Esophagus muscularis mucosa (tissue), 4 donors: ENCODE measurements around the gene ANKRD34B. TPM values are rescaled to one million over a fixed set of nuclear protein-coding genes. Genes with fewer than 3 reads are reported as not detected.

Experiments
- DNase-seq: peaks from one replicate; pipeline ENCODE4 v3.0.0-alpha.2; 2017; ENCODE audit errors: extremely low spot score
- H3K27ac ChIP-seq, 4 donors: fragments of 200-600 bp; sonication (generic); replicated peaks in 1 of 4; 1 replicate in 3 of 4; 2 replicates in 1 of 4; pipeline ENCODE4 v1.5.1; 2016 to 2019; ENCODE audit warnings: mild to moderate bottlenecking in 1 of 4
- H3K27me3 ChIP-seq, 4 donors: fragments of 200-600 bp; sonication (generic); one replicate each; pipeline versions ENCODE4 v1.5.1 to v1.6.0; 2016 to 2019
- H3K36me3 ChIP-seq, 4 donors: fragments of 200-600 bp; sonication (generic); one replicate each; pipeline ENCODE4 v1.5.1; 2016 to 2019
- H3K4me1 ChIP-seq, 4 donors: fragments of 200-600 bp; sonication (generic); one replicate each; pipeline ENCODE4 v1.5.1; 2016 to 2019
- H3K4me3 ChIP-seq, 4 donors: fragments of 200-600 bp; sonication (generic); 1 replicate in 2 of 4; 2 replicates in 2 of 4; pipeline ENCODE4 v1.5.1; 2016 to 2019; ENCODE audit warnings: mild to moderate bottlenecking in 4 of 4, moderate library complexity in 1 of 4
- H3K9me3 ChIP-seq, 4 donors: fragments of 200-600 bp; sonication (generic); 1 replicate in 3 of 4; 2 replicates in 1 of 4; pipeline ENCODE4 v1.5.1; 2016 to 2019
- EP300 ChIP-seq: sonication (generic); formaldehyde crosslinking; IDR thresholded peaks from one replicate; pipeline ENCODE4 v1.6.1; 2017; ENCODE audit warnings: antibody characterized with exemption
- POLR2A ChIP-seq: fragments of 450-650 bp; IDR thresholded peaks from one replicate; pipeline ENCODE4 v1.6.1; 2017; ENCODE audit warnings: antibody characterized with exemption, moderate library complexity, mild to moderate bottlenecking, low read depth
- POLR2AphosphoS5 ChIP-seq, 2 donors: sonication (generic); formaldehyde crosslinking; IDR thresholded peaks; one replicate each; pipeline ENCODE4 v1.6.1; 2017; ENCODE audit warnings: antibody characterized with exemption in 2 of 2
- WGBS: methylation state at CpG from one replicate; pipeline ENCODE4 v1.1.5; 2018; 5-methylcytosine and 5-hydroxymethylcytosine counted together
- intact Hi-C: fragments of 100-400 bp; cut with DNase I; formaldehyde crosslinking; loops from one replicate; pipeline ENCODE4 v1.15.1; 2023
- small RNA-seq, 3 donors: library from RNA; depleted of rRNA; stranded (forward); fragments of <200 nt; gene quantifications; one replicate each; pipeline ENCODE3, GENCODE V24; 2016
- total RNA-seq, 4 donors: library from RNA; depleted of rRNA; stranded (reverse); fragments of >200 nt; gene quantifications; one replicate each; pipeline versions ENCODE4 v1.1.0 to v1.2.1, GENCODE V29; 2016
- TF ChIP-seq, protein P1 (sequence below), 3 experiments: fragments of 200-600 bp in 2 of 3; fragments of 450-650 bp in 1 of 3; sonication (generic) in 2 of 3; IDR thresholded peaks; one replicate each; pipeline ENCODE4 v1.5.1; 2017 to 2019; ENCODE audit warnings: antibody characterized with exemption in 3 of 3, mild to moderate bottlenecking in 2 of 3, moderate library complexity in 1 of 3

ANKRD34B gene
- total RNA-seq, 4 donors from 2014 or later: under 0.01 TPM; not detected in 3

DNA sequence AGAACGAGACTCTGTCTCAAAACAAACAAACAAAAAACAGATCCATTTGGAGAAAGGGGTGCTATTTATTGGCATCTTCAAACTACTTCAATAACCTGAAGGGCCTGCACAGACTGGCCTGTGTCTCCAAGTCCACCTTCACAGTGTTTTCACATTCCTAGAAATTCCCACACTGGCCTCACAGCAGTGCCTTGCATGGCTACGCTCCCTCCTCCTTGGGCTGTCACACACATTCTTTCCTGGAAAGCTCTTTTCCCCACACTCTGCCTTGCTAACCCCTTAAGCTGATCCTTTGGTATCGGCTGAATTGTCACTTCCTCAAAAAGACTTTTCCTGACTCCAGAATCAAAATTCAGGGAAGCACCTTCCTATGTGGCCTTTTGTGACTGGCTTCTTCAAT is 62.4 kb downstream of the ANKRD34B start:
- Histone ChIP-seq H3K36me3 (no peaks in the 10 kb centered on the region), H3K4me1 (no peaks in the 10 kb centered on the region), H3K27ac (no peak overlapping the region), H3K4me3 (no peak overlapping the region), H3K27me3 (no peaks in the 10 kb centered on the region), H3K9me3 (no peaks in the 10 kb centered on the region)
- intact Hi-C loops: no loop called here
- WGBS: 85% methylated on average over 3 of the region's 3 CpGs
- TF ChIP-seq EP300 (no peak), POLR2A (no peak), POLR2AphosphoS5 (IDR thresholded peaks at IDR 0.05) (no peak)
- TF ChIP-seq, protein P1, sequence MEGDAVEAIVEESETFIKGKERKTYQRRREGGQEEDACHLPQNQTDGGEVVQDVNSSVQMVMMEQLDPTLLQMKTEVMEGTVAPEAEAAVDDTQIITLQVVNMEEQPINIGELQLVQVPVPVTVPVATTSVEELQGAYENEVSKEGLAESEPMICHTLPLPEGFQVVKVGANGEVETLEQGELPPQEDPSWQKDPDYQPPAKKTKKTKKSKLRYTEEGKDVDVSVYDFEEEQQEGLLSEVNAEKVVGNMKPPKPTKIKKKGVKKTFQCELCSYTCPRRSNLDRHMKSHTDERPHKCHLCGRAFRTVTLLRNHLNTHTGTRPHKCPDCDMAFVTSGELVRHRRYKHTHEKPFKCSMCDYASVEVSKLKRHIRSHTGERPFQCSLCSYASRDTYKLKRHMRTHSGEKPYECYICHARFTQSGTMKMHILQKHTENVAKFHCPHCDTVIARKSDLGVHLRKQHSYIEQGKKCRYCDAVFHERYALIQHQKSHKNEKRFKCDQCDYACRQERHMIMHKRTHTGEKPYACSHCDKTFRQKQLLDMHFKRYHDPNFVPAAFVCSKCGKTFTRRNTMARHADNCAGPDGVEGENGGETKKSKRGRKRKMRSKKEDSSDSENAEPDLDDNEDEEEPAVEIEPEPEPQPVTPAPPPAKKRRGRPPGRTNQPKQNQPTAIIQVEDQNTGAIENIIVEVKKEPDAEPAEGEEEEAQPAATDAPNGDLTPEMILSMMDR (IDR thresholded peaks at IDR 0.05): no peak
- no peak for DNase-seq

Small RNA genes lying within 50 kb of the gene (small RNA-seq; reads per million reads assigned to genes)
- 0 reads per million in 3 donors for gene DBIP2

Other genes starting within 250 kb of the ANKRD34B start
- gene ZFYVE16, start 162.2 kb downstream of the ANKRD34B start, total RNA-seq: 10 to 100 TPM; 16.8 to 40.7 (median 22.8) TPM
- gene FAM151B, start 82.2 kb downstream of the ANKRD34B start, total RNA-seq: 1 to 10 TPM; 1.6 to 2.6 (median 2.2) TPM
- gene MSH3, start 84.4 kb upstream of the ANKRD34B start, total RNA-seq: 10 to 100 TPM in 1 of 4 donors, 1 to 10 TPM in 3; 7.6 to 11.6 (median 9.3) TPM
- 10 to 100 TPM in 1 of 4 donors, 1 to 10 TPM in 3; 4.7 to 11.6 (median 8.5) TPM for gene DHFR, start 84.7 kb upstream of the ANKRD34B start, total RNA-seq